ENCODE measurements around the gene RPS6KA2. TPM values are rescaled to one million over a fixed set of nuclear protein-coding genes. Genes with fewer than 3 reads are reported as not detected.

Gene RPS6KA2
- polyA plus RNA-seq, 1 donor from 2014 or later: 4.9 TPM

- peak overlapping the region in 1 of 3 donors; percentile 53 for H3K27ac Mint-ChIP-seq
- H3K27me3 Mint-ChIP-seq: peaks cover 5% of the 10 kb centered on the region
Measured at GRCh38 chr6:166563200-166563599, 63.9 kb downstream of the RPS6KA2 start.

GRCh38 chr6:166562726-166563125 is 64.3 kb downstream of the RPS6KA2 start:
- Mint-ChIP-seq H3K27me3 (peaks cover 5% of the 10 kb centered on the region), H3K4me3 (no peak overlapping the region), H3K9me3 (peaks cover 5 to 18% (median 9%) of the 10 kb centered on the region in 3 donors), H3K27ac (peak overlapping the region in 1 of 3 donors; percentile 65), H3K36me3 (peaks cover 13% of the 10 kb centered on the region), H3K4me1 (peaks cover 0 to 3% (median 0%) of the 10 kb centered on the region in 3 donors)

More at GRCh38 chr6:166563200-166563599, 63.9 kb downstream of the RPS6KA2 start:
- H3K9me3 Mint-ChIP-seq: peaks cover 5 to 18% (median 9%) of the 10 kb centered on the region in 3 donors
- H3K4me3 Mint-ChIP-seq: no peak overlapping the region
- peaks cover 0 to 3% (median 0%) of the 10 kb centered on the region in 3 donors for H3K4me1 Mint-ChIP-seq
- peaks cover 13% of the 10 kb centered on the region for H3K36me3 Mint-ChIP-seq

- Mint-ChIP-seq H3K36me3 (peaks cover 13% of the 10 kb centered on the region), H3K9me3 (peaks cover 5 to 18% (median 9%) of the 10 kb centered on the region in 3 donors), H3K27me3 (peaks cover 5% of the 10 kb centered on the region), H3K27ac (peak overlapping the region in 1 of 3 donors; percentile 41), H3K4me1 (peaks cover 0 to 3% (median 0%) of the 10 kb centered on the region in 3 donors), H3K4me3 (no peak overlapping the region)
Measured at GRCh38 chr6:166561771-166562359, 65.2 kb downstream of the RPS6KA2 start.

- H3K27ac Mint-ChIP-seq: no peak overlapping the region
- H3K4me3 Mint-ChIP-seq: no peak overlapping the region
Measured at GRCh38 chr6:166560222-166560621, 66.8 kb downstream of the RPS6KA2 start.

GRCh38 chr6:166559662-166560061 is 67.4 kb downstream of the RPS6KA2 start:
- Mint-ChIP-seq H3K36me3 (peaks cover 13% of the 10 kb centered on the region), H3K9me3 (peaks cover 5 to 18% (median 9%) of the 10 kb centered on the region in 3 donors), H3K4me1 (peaks cover 0 to 2% (median 0%) of the 10 kb centered on the region in 3 donors), H3K27me3 (peaks cover 12% of the 10 kb centered on the region), H3K27ac (no peak overlapping the region), H3K4me3 (no peak overlapping the region)

More at GRCh38 chr6:166560222-166560621, 66.8 kb downstream of the RPS6KA2 start:
- peaks cover 0 to 2% (median 0%) of the 10 kb centered on the region in 3 donors for H3K4me1 Mint-ChIP-seq
- H3K36me3 Mint-ChIP-seq: peaks cover 13% of the 10 kb centered on the region
- peaks cover 12% of the 10 kb centered on the region for H3K27me3 Mint-ChIP-seq
- H3K9me3 Mint-ChIP-seq: peaks cover 5 to 18% (median 9%) of the 10 kb centered on the region in 3 donors

GRCh38 chr6:166559211-166559610 is 67.8 kb downstream of the RPS6KA2 start:
- Mint-ChIP-seq H3K9me3 (peaks cover 5 to 18% (median 9%) of the 10 kb centered on the region in 3 donors), H3K36me3 (peaks cover 12% of the 10 kb centered on the region), H3K4me1 (peaks cover 0 to 2% (median 0%) of the 10 kb centered on the region in 3 donors), H3K27me3 (peaks cover 12% of the 10 kb centered on the region), H3K27ac (no peak overlapping the region), H3K4me3 (no peak overlapping the region)

- Mint-ChIP-seq H3K4me3 (peak overlapping the region in 1 of 4 donors; percentile 23), H3K27me3 (peaks cover 12% of the 10 kb centered on the region), H3K4me1 (peaks cover 0 to 2% (median 0%) of the 10 kb centered on the region in 3 donors), H3K36me3 (peaks cover 10% of the 10 kb centered on the region), H3K9me3 (peaks cover 5 to 18% (median 9%) of the 10 kb centered on the region in 3 donors), H3K27ac (no peak overlapping the region)
Measured at GRCh38 chr6:166558156-166559005, 68.7 kb downstream of the RPS6KA2 start.

GRCh38 chr6:166556863-166557322 is 70.2 kb downstream of the RPS6KA2 start:
- H3K4me3 Mint-ChIP-seq: no peak overlapping the region

GRCh38 chr6:166556336-166556735 is 70.7 kb downstream of the RPS6KA2 start:
- H3K27me3 Mint-ChIP-seq: peaks cover 9% of the 10 kb centered on the region

More at GRCh38 chr6:166556863-166557322, 70.2 kb downstream of the RPS6KA2 start:
- Mint-ChIP-seq H3K4me1 (peaks cover 0 to 2% (median 0%) of the 10 kb centered on the region in 3 donors), H3K27me3 (peaks cover 9% of the 10 kb centered on the region), H3K27ac (no peak overlapping the region), H3K36me3 (peaks cover 10% of the 10 kb centered on the region), H3K9me3 (peaks cover 5 to 18% (median 9%) of the 10 kb centered on the region in 3 donors)

GRCh38 chr6:166555086-166555485 is 72.0 kb downstream of the RPS6KA2 start:
- H3K4me1 Mint-ChIP-seq: no peaks in the 10 kb centered on the region
- peaks cover 5 to 14% (median 5%) of the 10 kb centered on the region in 3 donors for H3K9me3 Mint-ChIP-seq
- H3K27ac Mint-ChIP-seq: no peak overlapping the region
- H3K4me3 Mint-ChIP-seq: no peak overlapping the region
- peaks cover 7% of the 10 kb centered on the region for H3K36me3 Mint-ChIP-seq
- peaks cover 7% of the 10 kb centered on the region for H3K27me3 Mint-ChIP-seq

More at GRCh38 chr6:166556336-166556735, 70.7 kb downstream of the RPS6KA2 start:
- Mint-ChIP-seq H3K9me3 (peaks cover 5 to 18% (median 9%) of the 10 kb centered on the region in 3 donors), H3K27ac (no peak overlapping the region), H3K4me1 (no peaks in the 10 kb centered on the region), H3K36me3 (peaks cover 10% of the 10 kb centered on the region), H3K4me3 (no peak overlapping the region)

GRCh38 chr6:166554316-166554715 is 72.7 kb downstream of the RPS6KA2 start:
- Mint-ChIP-seq H3K27ac (no peak overlapping the region), H3K27me3 (peaks cover 7% of the 10 kb centered on the region)

GRCh38 chr6:166553563-166554271 is 73.3 kb downstream of the RPS6KA2 start:
- Mint-ChIP-seq H3K4me1 (no peaks in the 10 kb centered on the region), H3K27me3 (peaks cover 7% of the 10 kb centered on the region), H3K9me3 (peaks cover 0 to 2% (median 0%) of the 10 kb centered on the region in 3 donors), H3K27ac (no peak overlapping the region), H3K36me3 (peaks cover 3% of the 10 kb centered on the region), H3K4me3 (no peak overlapping the region)

More at GRCh38 chr6:166554316-166554715, 72.7 kb downstream of the RPS6KA2 start:
- H3K4me3 Mint-ChIP-seq: no peak overlapping the region
- no peaks in the 10 kb centered on the region for H3K4me1 Mint-ChIP-seq
- peaks cover 3 to 7% (median 4%) of the 10 kb centered on the region in 3 donors for H3K9me3 Mint-ChIP-seq
- peaks cover 5% of the 10 kb centered on the region for H3K36me3 Mint-ChIP-seq

GRCh38 chr6:166552600-166552999 is 74.5 kb downstream of the RPS6KA2 start:
- H3K4me3 Mint-ChIP-seq: no peak overlapping the region
- H3K36me3 Mint-ChIP-seq: peaks cover 5% of the 10 kb centered on the region
- peaks cover 7% of the 10 kb centered on the region for H3K27me3 Mint-ChIP-seq
- H3K4me1 Mint-ChIP-seq: no peaks in the 10 kb centered on the region
- no peak overlapping the region for H3K27ac Mint-ChIP-seq
- peaks cover 0 to 2% (median 0%) of the 10 kb centered on the region in 3 donors for H3K9me3 Mint-ChIP-seq

GRCh38 chr6:166551754-166552495 is 75.1 kb downstream of the RPS6KA2 start:
- Mint-ChIP-seq H3K27ac (peak overlapping the region in 1 of 3 donors; percentile 73), H3K4me3 (no peak overlapping the region), H3K9me3 (peaks cover 0 to 2% (median 0%) of the 10 kb centered on the region in 3 donors), H3K36me3 (peaks cover 5% of the 10 kb centered on the region), H3K27me3 (peaks cover 7% of the 10 kb centered on the region), H3K4me1 (no peaks in the 10 kb centered on the region)
